Measurements from ENCODE around the gene ZFYVE9.
A peak's percentile ranks its signal among the peaks of the same experiment; 100 is the strongest.
"Not testable (repeated sequence)": the region's sequence is repeated elsewhere in the genome, so short reads cannot be mapped to it uniquely, and the experiment has no call there.

Gene ZFYVE9

GRCh38 chr1:52141513-52142219, at the start of gene ZFYVE9:
Gene ZFYVE9, plus strand, starts transcription at chr1:52142089. Its CDS starts 91,118 bp downstream, at chr1:52233207.
- peak; percentile 74 to 83 for DNase-seq

- not testable (repeated sequence) for DNase-seq
These were observed 47.6 kb upstream of the ZFYVE9 start for GRCh38 chr1:52094300-52094699.

- no peak for DNase-seq
These were observed 45.7 kb upstream of the ZFYVE9 start for GRCh38 chr1:52096216-52096615.

GRCh38 chr1:52098139-52098871, 43.6 kb upstream of the ZFYVE9 start:
- no peak for DNase-seq

GRCh38 chr1:52102336-52103013, 39.4 kb upstream of the ZFYVE9 start:
- DNase-seq: no peak

GRCh38 chr1:52111492-52111891, 30.4 kb upstream of the ZFYVE9 start:
- DNase-seq: no peak

GRCh38 chr1:52112489-52112888, 29.4 kb upstream of the ZFYVE9 start:
- DNase-seq: no peak

- DNase-seq: no peak
These were observed 22.4 kb upstream of the ZFYVE9 start for GRCh38 chr1:52119301-52120079.

- no peak for DNase-seq
These were observed 19.5 kb upstream of the ZFYVE9 start for GRCh38 chr1:52122384-52122783.

GRCh38 chr1:52123622-52124021, 18.3 kb upstream of the ZFYVE9 start:
- no peak for DNase-seq

GRCh38 chr1:52125736-52126359, 16.0 kb upstream of the ZFYVE9 start:
- DNase-seq: no peak

- DNase-seq: peak in 1 of 2 experiments; percentile 20
These were observed 14.4 kb upstream of the ZFYVE9 start for GRCh38 chr1:52127181-52128180.

- DNase-seq: peak in 1 of 2 experiments; percentile 22
These were observed 1.9 kb upstream of the ZFYVE9 start for GRCh38 chr1:52139817-52140540.

GRCh38 chr1:52140633-52141512, 1.0 kb upstream of the ZFYVE9 start:
- no peak for DNase-seq

GRCh38 chr1:52142220-52143183, 613 bp downstream of the ZFYVE9 start:
- peak; percentile 64 to 68 for DNase-seq

- no peak for DNase-seq
These were observed 3.2 kb downstream of the ZFYVE9 start for GRCh38 chr1:52145137-52145536.

GRCh38 chr1:52150445-52150844, 8.6 kb downstream of the ZFYVE9 start:
- DNase-seq: not testable (repeated sequence)

GRCh38 chr1:52150946-52151345, 9.1 kb downstream of the ZFYVE9 start:
- DNase-seq: no peak

Data from activated T-cell treated with anti-CD3 and anti-CD28 coated beads, Interleukin-2, amount 50 U/mL, for 48 hours (primary cell).